Measurements from ENCODE around the gene CFAP299.

- TF ChIP-seq RAD21 (conservative IDR thresholded peaks at IDR 0.05 in 1 of 2, IDR thresholded peaks at IDR 0.05 in 1 of 2) (no peak), CTCF (IDR thresholded peaks at IDR 0.05) (no peak), POLR2A (IDR thresholded peaks at IDR 0.05; ENCODE audit: low read length) (no peak), REST (IDR thresholded peaks at IDR 0.05) (no peak), USF2 (IDR thresholded peaks at IDR 0.05) (no peak), RFX5 (IDR thresholded peaks at IDR 0.05) (no peak), CEBPB (IDR thresholded peaks at IDR 0.05) (no peak), EP300 (IDR thresholded peaks at IDR 0.05) (no peak), CHD4 (IDR thresholded peaks at IDR 0.05; ENCODE audit: borderline replicate concordance) (no peak), HDAC2 (IDR thresholded peaks at IDR 0.05) (no peak), MAX (IDR thresholded peaks at IDR 0.05) (no peak), ESRRA (IDR thresholded peaks at IDR 0.05; ENCODE audit: borderline replicate concordance, low read length) (no peak), PBX3 (IDR thresholded peaks at IDR 0.05) (no peak), POLR2AphosphoS2 (conservative IDR thresholded peaks at IDR 0.05; ENCODE audit: low read length) (no peak)
Observed at GRCh38 chr4:80809039-80809729, 473.7 kb downstream of the CFAP299 start.

Data from A549 (cell line).